HG02981 (cell line): ENCODE results near the gene ZNF667.

Experiments used
- ATAC-seq: cut with Tn5 transposase; IDR thresholded peaks from one replicate; pipeline ENCODE4 v1.9.1; 2021; ENCODE audit warnings: mild to moderate bottlenecking, moderate library complexity; ENCODE audit not compliant: unreplicated experiment

Gene ZNF667

DNA sequence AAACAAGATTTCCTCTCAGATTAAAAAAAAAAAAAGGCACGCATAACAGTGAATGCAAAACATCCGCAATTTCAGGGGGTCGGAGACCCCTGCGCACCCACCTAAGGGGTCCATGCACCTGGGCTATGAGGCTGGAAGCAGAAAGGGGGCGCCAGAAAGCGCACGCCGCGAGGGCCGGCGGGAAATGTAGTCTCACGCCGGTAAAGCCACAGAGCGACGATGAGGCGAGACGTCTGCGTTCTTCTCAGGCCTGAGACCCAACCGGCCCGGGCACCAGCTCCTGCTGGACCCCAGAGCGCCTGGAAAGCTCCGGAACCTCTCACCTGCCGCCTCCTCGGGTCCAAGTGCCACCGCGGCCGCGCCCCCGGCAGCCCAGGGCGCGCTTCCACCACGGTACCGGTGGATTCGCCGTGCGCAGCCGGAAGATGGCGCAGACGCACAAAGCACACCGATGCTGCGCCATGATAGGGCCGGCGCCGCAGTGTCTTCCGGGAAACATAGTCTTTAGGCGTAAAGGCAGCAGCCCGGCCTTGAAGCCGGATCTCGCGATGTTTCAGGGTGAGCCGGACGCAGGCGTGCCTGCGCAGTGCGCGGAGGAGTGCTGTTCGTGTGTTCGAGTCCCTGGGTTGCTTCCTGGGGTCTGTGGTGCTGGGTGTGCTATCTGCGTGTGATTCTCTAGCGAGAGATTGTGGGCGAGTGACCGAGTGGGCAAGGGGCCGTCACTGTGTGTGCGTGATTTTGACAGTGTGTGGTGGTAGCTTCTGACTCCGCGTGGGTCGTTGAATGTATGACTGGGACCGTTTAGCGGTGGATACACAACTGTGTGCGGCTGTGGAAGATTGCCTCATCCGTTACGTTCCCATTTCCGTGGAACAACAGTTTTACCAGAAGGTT lies 83.8 kb downstream of the ZNF667 start, which contains the start of gene ZNF582:
Gene ZNF582 (minus strand): TSS at position 416 of the 894 bp plus-strand sequence. CDS start 1,782 bp downstream, outside the sequence.
- peak; percentile 91 for ATAC-seq
